HG02870 (cell line): ENCODE measurements around the gene METTL15.
A peak's percentile ranks its signal among the peaks of the same experiment; 100 is the strongest.
"Not testable (repeated sequence)": the region's sequence is repeated elsewhere in the genome, so short reads cannot be mapped to it uniquely, and the experiment has no call there.

ENCODE experiments used
- ATAC-seq: cut with Tn5 transposase; IDR thresholded peaks from one replicate; pipeline ENCODE4 v1.9.1; 2021; ENCODE audit warnings: mild to moderate bottlenecking, moderate library complexity; ENCODE audit not compliant: unreplicated experiment

Gene METTL15

GRCh38 chr11:28195449-28195848 is 87.3 kb downstream of the METTL15 start:
- no peak for ATAC-seq

- ATAC-seq = no peak
Observed at GRCh38 chr11:28209906-28210305, 101.7 kb downstream of the METTL15 start.

- not testable (repeated sequence) for ATAC-seq
Observed at GRCh38 chr11:28222063-28222462, 113.9 kb downstream of the METTL15 start.

- no peak for ATAC-seq
Observed at GRCh38 chr11:28223577-28223976, 115.4 kb downstream of the METTL15 start.

- no peak for ATAC-seq
Observed at GRCh38 chr11:28223994-28224393, 115.8 kb downstream of the METTL15 start.

GRCh38 chr11:28227460-28227859 is 119.3 kb downstream of the METTL15 start:
- ATAC-seq = no peak

- ATAC-seq = no peak
Observed at GRCh38 chr11:28228196-28228895, 120.2 kb downstream of the METTL15 start.

- no peak for ATAC-seq
Observed at GRCh38 chr11:28231475-28231874, 123.3 kb downstream of the METTL15 start.

- ATAC-seq = no peak
Observed at GRCh38 chr11:28232649-28233048, 124.5 kb downstream of the METTL15 start.

- ATAC-seq = no peak
Observed at GRCh38 chr11:28241760-28242159, 133.6 kb downstream of the METTL15 start.

GRCh38 chr11:28242596-28242995 is 134.4 kb downstream of the METTL15 start:
- no peak for ATAC-seq

GRCh38 chr11:28243061-28243460 is 134.9 kb downstream of the METTL15 start:
- ATAC-seq = no peak

GRCh38 chr11:28243581-28243980 is 135.4 kb downstream of the METTL15 start:
- ATAC-seq = no peak

GRCh38 chr11:28245131-28245530 is 136.9 kb downstream of the METTL15 start:
- ATAC-seq = no peak

GRCh38 chr11:28250192-28250591 is 142.0 kb downstream of the METTL15 start:
- no peak for ATAC-seq

GRCh38 chr11:28251257-28251656 is 143.1 kb downstream of the METTL15 start:
- no peak for ATAC-seq

- ATAC-seq = no peak
Observed at GRCh38 chr11:28257761-28258160, 149.6 kb downstream of the METTL15 start.

GRCh38 chr11:28259177-28259843 is 151.1 kb downstream of the METTL15 start:
- ATAC-seq = peak; percentile 82

GRCh38 chr11:28268925-28269324 is 160.7 kb downstream of the METTL15 start:
- ATAC-seq = no peak

GRCh38 chr11:28269586-28269985 is 161.4 kb downstream of the METTL15 start:
- ATAC-seq = no peak

- ATAC-seq = not testable (repeated sequence)
Observed at GRCh38 chr11:28272247-28272646, 164.1 kb downstream of the METTL15 start.

GRCh38 chr11:28274216-28274615 is 166.0 kb downstream of the METTL15 start:
- peak; percentile 61 for ATAC-seq
